Medulla oblongata (tissue), 1 donor: ENCODE measurements around the gene PRAMEF15.
"Not testable (repeated sequence)": the region's sequence is repeated elsewhere in the genome, so short reads cannot be mapped to it uniquely, and the experiment has no call there.

Experiments
- DNase-seq: peaks from one replicate; pipeline ENCODE4 v3.0.0-alpha.2; 2015; ENCODE audit errors: extremely low spot score

Gene PRAMEF15

GRCh38 chr1:13315281-13315680 is at the start of gene PRAMEF15:
Gene PRAMEF15, plus strand, starts transcription at chr1:13315581. Its CDS starts 2,827 bp downstream, at chr1:13318408.
- not testable (repeated sequence) for DNase-seq

GRCh38 chr1:13277016-13277415 is 38.4 kb upstream of the PRAMEF15 start:
- DNase-seq, result not testable (repeated sequence)

- DNase-seq, result not testable (repeated sequence)
Measured at GRCh38 chr1:13279617-13280016, 35.8 kb upstream of the PRAMEF15 start.

- DNase-seq, result not testable (repeated sequence)
Measured at GRCh38 chr1:13285037-13285436, 30.3 kb upstream of the PRAMEF15 start, which contains the start of gene PRAMEF8. Gene PRAMEF8, minus strand, starts transcription at chr1:13285137. Its CDS starts 1,046 bp downstream, at chr1:13284091.

- DNase-seq, result not testable (repeated sequence)
Measured at GRCh38 chr1:13289030-13289429, 26.4 kb upstream of the PRAMEF15 start.

- DNase-seq, result not testable (repeated sequence)
Measured at GRCh38 chr1:13297216-13297931, 18.0 kb upstream of the PRAMEF15 start.

- DNase-seq, result not testable (repeated sequence)
Measured at GRCh38 chr1:13298699-13299098, 16.7 kb upstream of the PRAMEF15 start.

- DNase-seq, result not testable (repeated sequence)
Measured at GRCh38 chr1:13302197-13302596, 13.2 kb upstream of the PRAMEF15 start.

- not testable (repeated sequence) for DNase-seq
Measured at GRCh38 chr1:13303239-13303638, 12.1 kb upstream of the PRAMEF15 start, which contains the start of gene PRAMEF33. Gene PRAMEF33, plus strand, starts transcription at chr1:13303539. Its CDS starts 2,416 bp downstream, at chr1:13305955.

- not testable (repeated sequence) for DNase-seq
Measured at GRCh38 chr1:13342496-13342895, 27.1 kb downstream of the PRAMEF15 start.

- not testable (repeated sequence) for DNase-seq
Measured at GRCh38 chr1:13347034-13347433, 31.7 kb downstream of the PRAMEF15 start, which contains the start of gene PRAMEF14. Gene PRAMEF14, minus strand, starts transcription at chr1:13347134. Its CDS starts 1,820 bp downstream, at chr1:13345314.

GRCh38 chr1:13353476-13353875 is 38.1 kb downstream of the PRAMEF15 start:
- DNase-seq, result not testable (repeated sequence)

- not testable (repeated sequence) for DNase-seq
Measured at GRCh38 chr1:13354475-13354874, 39.1 kb downstream of the PRAMEF15 start.

- DNase-seq, result peak; percentile 72
Measured at GRCh38 chr1:13356774-13357173, 41.4 kb downstream of the PRAMEF15 start.

GRCh38 chr1:13362364-13362763 is 47.0 kb downstream of the PRAMEF15 start:
- not testable (repeated sequence) for DNase-seq

GRCh38 chr1:13364928-13365327 is 49.5 kb downstream of the PRAMEF15 start:
- not testable (repeated sequence) for DNase-seq

GRCh38 chr1:13366536-13366935 is 51.2 kb downstream of the PRAMEF15 start:
- DNase-seq, result not testable (repeated sequence)

GRCh38 chr1:13368544-13368943 is 53.2 kb downstream of the PRAMEF15 start:
- DNase-seq, result peak; percentile 9
